ENCODE measurements around the gene ZPBP2. TPM values are rescaled to one million over a fixed set of nuclear protein-coding genes. Genes with fewer than 3 reads are reported as not detected.

Gene ZPBP2
- total RNA-seq, 1 experiment from 2014 or later, result not detected

GRCh38 chr17:39915559-39915958 is 47.6 kb downstream of the ZPBP2 start (continued):
- no peak for TF ChIP-seq ELF1 (IDR thresholded peaks at IDR 0.05; ENCODE audit: borderline replicate concordance, low read depth)
- no peak for TF ChIP-seq MAX (IDR thresholded peaks at IDR 0.05)
- TF ChIP-seq YY1 (IDR thresholded peaks at IDR 0.05; ENCODE audit: extremely low read depth, insufficient replicate concordance, low read depth, low read length), result no peak
- TF ChIP-seq POLR2AphosphoS5 (IDR thresholded peaks at IDR 0.05; ENCODE audit: low read depth, low read length), result no peak
- TF ChIP-seq CTCF (IDR thresholded peaks at IDR 0.05 in 2 of 3, conservative IDR thresholded peaks at IDR 0.05 in 1 of 3; ENCODE audit: borderline replicate concordance in 1 of 3, insufficient read depth in 1 of 3, low read depth in 2 of 3, low read length in 2 of 3), result no peak

- no peaks in the 10 kb centered on the region for H3K4me1 ChIP-seq (ENCODE audit: control insufficient read depth in 1 of 2, insufficient read depth in 2 of 2, low read length in 2 of 2)
- H3K27me3 ChIP-seq (ENCODE audit: insufficient read depth, low read length), result no peaks in the 10 kb centered on the region
- no peaks in the 10 kb centered on the region for H3K9me3 ChIP-seq (ENCODE audit: control insufficient read depth in 1 of 2, insufficient read depth in 1 of 2, low read depth in 1 of 2, low read length in 2 of 2)
- no peak overlapping the region for H2AFZ ChIP-seq (ENCODE audit: low read depth, low read length, poor library complexity, severe bottlenecking)
- H3K4me3 ChIP-seq (replicated peaks in 1 of 2; ENCODE audit: low read depth in 1 of 2, low read length in 2 of 2), result no peak overlapping the region
- H3K27ac ChIP-seq (ENCODE audit: low read depth, low read length), result no peak overlapping the region
- H3K36me3 ChIP-seq (ENCODE audit: control insufficient read depth in 1 of 2, insufficient read depth in 2 of 2, low read length in 2 of 2), result peaks cover 5 to 14% of the 10 kb centered on the region in 2 experiments; a peak in 2 of 4 replicates
- no peak overlapping the region for H3K4me2 ChIP-seq (ENCODE audit: low read length)
- RAD21 ChIA-PET (ENCODE audit: low non-redundant PET in 1 of 2, low total read pairs in 2 of 2, uncharacterized antibody in 2 of 2, unreplicated experiment in 2 of 2), result no interaction called here
- no peak overlapping the region for H3K9ac ChIP-seq (ENCODE audit: low read length)
- no peaks in the 10 kb centered on the region for H4K20me1 ChIP-seq (ENCODE audit: insufficient read depth)
- H3K79me2 ChIP-seq (ENCODE audit: insufficient read depth, low read length), result no peaks in the 10 kb centered on the region
- intact Hi-C loops (cut with micrococcal nuclease), result loop anchor here (1.0 kb wide), 1 partner anchor 63 kb away; the partner anchor contains the start of gene PSMD3
- CTCF ChIA-PET, result no interaction called here
- no peaks in the 10 kb centered on the region for H3K9me2 ChIP-seq (ENCODE audit: insufficient read depth)
- peak in 2 of 3 experiments; percentile 27 to 30; a peak in 4 of 6 replicates for TF ChIP-seq CTCF (IDR thresholded peaks at IDR 0.05 in 2 of 3, conservative IDR thresholded peaks at IDR 0.05 in 1 of 3; ENCODE audit: borderline replicate concordance in 1 of 3, insufficient read depth in 1 of 3, low read depth in 2 of 3, low read length in 2 of 3)
- no peak; the same call in none of the 2 replicates for TF ChIP-seq RAD21 (IDR thresholded peaks at IDR 0.05; ENCODE audit: low read depth)
- no peak for TF ChIP-seq MAX (IDR thresholded peaks at IDR 0.05)
- TF ChIP-seq SRF (IDR thresholded peaks at IDR 0.05; ENCODE audit: low read depth), result no peak
- DNase-seq (ENCODE audit: low read depth, low spot score) (no peak), ATAC-seq (peak; percentile 52)
- POLR2A ChIA-PET, result no interaction called here
- no TSS peak for BruUV-seq (replicated peaks)
Observed at GRCh38 chr17:39916918-39917317, 48.9 kb downstream of the ZPBP2 start.

Measured in HCT116 (cell line).